Measurements from ENCODE around the gene PXDN. TPM values are rescaled to one million over a fixed set of nuclear protein-coding genes. Genes with fewer than 3 reads are reported as not detected.
"Not testable (repeated sequence)": the region's sequence is repeated elsewhere in the genome, so short reads cannot be mapped to it uniquely, and the experiment has no call there.

Gene PXDN
- total and polyA plus RNA-seq, 2 of the 13 experiments (the other 11 are each of a cell fraction or from before 2014, with no cell fraction given) = not detected

DNA sequence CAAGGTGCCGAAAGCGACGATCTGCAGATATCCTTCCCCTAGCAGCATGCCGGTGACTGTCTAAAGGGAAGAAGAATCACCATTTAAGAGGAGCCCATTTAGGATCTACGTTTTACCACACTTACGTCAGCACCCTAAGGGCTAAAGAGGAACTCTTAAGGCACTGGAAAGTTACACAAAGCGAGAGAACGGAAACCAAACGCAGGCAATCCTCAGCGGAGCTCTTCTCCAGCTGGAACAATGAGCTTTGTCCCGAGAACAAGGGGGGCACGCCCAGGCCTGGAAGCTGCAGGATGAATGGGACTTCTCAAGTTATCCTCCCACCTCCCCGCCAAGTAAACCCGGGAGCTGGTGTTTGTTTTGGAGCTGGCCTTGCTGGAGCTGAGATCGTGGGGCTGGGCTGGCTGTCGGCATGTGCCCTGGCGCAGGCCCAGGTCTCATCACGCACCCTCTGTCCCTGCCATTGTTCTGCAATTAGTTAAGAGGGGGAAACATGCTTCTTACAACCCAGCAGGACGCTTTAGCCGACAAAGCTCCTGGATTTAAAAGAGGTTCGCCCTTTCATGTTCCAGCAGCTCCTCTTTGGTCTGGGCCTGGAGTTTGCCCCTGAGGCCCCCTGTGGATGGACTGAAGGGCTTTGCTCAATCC is 36.4 kb downstream of the PXDN start:
- in situ Hi-C loops (cut with HindIII; ENCODE audit: extremely low pct_ligation_motif_present, low pct_unique_long_range_greater_than_20kb) = no loop called here

GRCh38 chr2:1706089-1706841 is 38.0 kb downstream of the PXDN start:
- H3K9me3 ChIP-seq (ENCODE audit: low read length); ATAC-seq; H2AFZ ChIP-seq (ENCODE audit: low read length); H3K27ac ChIP-seq (ENCODE audit: extremely low read length, insufficient read depth, low read length); H3K4me1 ChIP-seq (ENCODE audit: insufficient read depth, low read length); H3K9ac ChIP-seq (ENCODE audit: insufficient read depth, low read depth, low read length); CTCF ChIA-PET (ENCODE audit: low intra/inter-chr PET ratio, low total read pairs); intact Hi-C loops (cut with micrococcal nuclease; ENCODE audit: unreplicated experiment); in situ Hi-C loops (cut with HindIII; ENCODE audit: extremely low pct_ligation_motif_present, low pct_unique_long_range_greater_than_20kb); H3K36me3 ChIP-seq (replicated peaks in 1 of 2; ENCODE audit: control insufficient read depth in 1 of 2, insufficient read depth in 2 of 2, low read length in 2 of 2); H3K4me2 ChIP-seq (ENCODE audit: low read depth, low read length); BruUV-seq (replicated peaks); DNase-seq (ENCODE audit: low spot score); H3K79me2 ChIP-seq (ENCODE audit: insufficient read depth, low read length); H4K20me1 ChIP-seq (ENCODE audit: insufficient read depth, low read length); POLR2A ChIA-PET; H3K4me3 ChIP-seq (replicated peaks in 1 of 3; ENCODE audit: insufficient read depth in 1 of 3, low read depth in 2 of 3, low read length in 3 of 3); FAIRE-seq: not testable (repeated sequence)
- WGBS (ENCODE audit: low lambda C conversion rate) = 26% methylated on average over 14 of the region's 15 CpGs
- peaks cover 1 to 30% of the 10 kb centered on the region in 2 experiments; a peak in 4 of 5 replicates for H3K27me3 ChIP-seq (ENCODE audit: control insufficient read depth in 1 of 2, insufficient read depth in 2 of 2, low read length in 2 of 2)

More for the DNA sequence above, 36.4 kb downstream of the PXDN start:
- H3K9ac ChIP-seq (ENCODE audit: insufficient read depth, low read depth, low read length) = no peak overlapping the region
- no peak overlapping the region for H3K4me2 ChIP-seq (ENCODE audit: low read depth, low read length)
- no peaks in the 10 kb centered on the region for H3K4me1 ChIP-seq (ENCODE audit: insufficient read depth, low read length)
- no peak overlapping the region for H3K4me3 ChIP-seq (replicated peaks in 1 of 3; ENCODE audit: insufficient read depth in 1 of 3, low read depth in 2 of 3, low read length in 3 of 3)
- no peak for TF ChIP-seq SOX13 (IDR thresholded peaks at IDR 0.05)
- TF ChIP-seq SOX13 (CRISPR knock-in tag; conservative IDR thresholded peaks at IDR 0.05 in 1 of 2, IDR thresholded peaks at IDR 0.05 in 1 of 2) = peak in 1 of 2 experiments; percentile 29; a peak in 1 of 4 replicates
- no peak for TF ChIP-seq NCOR1 (IDR thresholded peaks at IDR 0.05; ENCODE audit: borderline replicate concordance, low read length)
- H3K36me3 ChIP-seq (replicated peaks in 1 of 2; ENCODE audit: control insufficient read depth in 1 of 2, insufficient read depth in 2 of 2, low read length in 2 of 2) = no peaks in the 10 kb centered on the region
- no peak overlapping the region for H3K27ac ChIP-seq (ENCODE audit: extremely low read length, insufficient read depth, low read length)
- BruUV-seq (replicated peaks) = no TSS peak
- DNase-seq (ENCODE audit: low spot score) = no peak
- ATAC-seq = no peak
- no peaks in the 10 kb centered on the region for H3K79me2 ChIP-seq (ENCODE audit: insufficient read depth, low read length)
- H2AFZ ChIP-seq (ENCODE audit: low read length) = no peak overlapping the region
- intact Hi-C loops (cut with micrococcal nuclease; ENCODE audit: unreplicated experiment) = no loop called here
- no peaks in the 10 kb centered on the region for H4K20me1 ChIP-seq (ENCODE audit: insufficient read depth, low read length)
- no peak for FAIRE-seq
- ChIA-PET POLR2A (no interaction called here), CTCF (ENCODE audit: low intra/inter-chr PET ratio, low total read pairs) (no interaction called here)
- WGBS (ENCODE audit: low lambda C conversion rate) = 13% methylated on average over 21 of the region's 21 CpGs
- H3K9me3 ChIP-seq (ENCODE audit: low read length) = no peaks in the 10 kb centered on the region
- peaks cover 1 to 37% of the 10 kb centered on the region in 2 experiments; a peak in 4 of 5 replicates for H3K27me3 ChIP-seq (ENCODE audit: control insufficient read depth in 1 of 2, insufficient read depth in 2 of 2, low read length in 2 of 2)
